K562 (cell line): ENCODE measurements around the gene DGCR8. TPM values are rescaled to one million over a fixed set of nuclear protein-coding genes. Genes with fewer than 3 reads are reported as not detected.

ENCODE experiments used
- CBX8 ChIP-seq: fragments of 200-600 bp; sonication (generic); IDR thresholded peaks from 2 replicates; pipeline ENCODE4 v1.6.1; 2012; ENCODE audit warnings: borderline replicate concordance, mixed run types, low read depth, mild to moderate bottlenecking, moderate library complexity, mixed read lengths, low read length, control low read depth, inconsistent platforms; ENCODE audit not compliant: poor library complexity, severe bottlenecking; ENCODE audit errors: extremely low read depth
- CHD1 ChIP-seq: fragments of 200-600 bp; sonication (generic); IDR thresholded peaks from one replicate; pipeline ENCODE4 v1.6.1; 2012; ENCODE audit warnings: mild to moderate bottlenecking, moderate library complexity, low read length, inconsistent platforms
- CTCF ChIP-seq, 3 experiments: IDR thresholded peaks in 2 of 3; conservative IDR thresholded peaks in 1 of 3; 2 replicates each; pipeline ENCODE4 v1.5.1; 2011 to 2012; ENCODE audit warnings: low read length in 3 of 3, mild to moderate bottlenecking in 3 of 3, control low read depth in 2 of 3, improper control_type of control experiment in 1 of 3, inconsistent platforms in 1 of 3, low read depth in 1 of 3, mixed read lengths in 1 of 3, moderate library complexity in 1 of 3; ENCODE audit not compliant: insufficient read depth in 2 of 3
- ELK1 ChIP-seq: sonication (generic); formaldehyde crosslinking; IDR thresholded peaks from 2 replicates; pipeline ENCODE4 v1.8.1; 2022; ENCODE audit warnings: missing genetic modification reagents
- HES1 ChIP-seq: fragments of 450-650 bp; IDR thresholded peaks from 2 replicates; pipeline ENCODE4 v1.6.1; 2016; ENCODE audit warnings: low read depth, mild to moderate bottlenecking, moderate library complexity
- HOMEZ ChIP-seq: fragments of 250-450 bp; sonication (Bioruptor Pico); IDR thresholded peaks from 2 replicates; pipeline ENCODE4 v1.4.0; 2020; ENCODE audit warnings: mild to moderate bottlenecking, moderate library complexity
- MAFK ChIP-seq: IDR thresholded peaks from 2 replicates; pipeline ENCODE4 v1.6.1; 2011; ENCODE audit warnings: low read length, improper control_type of control experiment
- NFIX ChIP-seq: fragments of 250-450 bp; sonication (Bioruptor Pico); IDR thresholded peaks from 2 replicates; pipeline ENCODE4 v1.4.0; 2020; ENCODE audit warnings: low read depth, mild to moderate bottlenecking, moderate library complexity
- PHB2 ChIP-seq: fragments of 450-650 bp; IDR thresholded peaks from 2 replicates; pipeline ENCODE4 v1.6.1; 2017; ENCODE audit warnings: low read depth
- POLR2A ChIP-seq: fragments of 450-650 bp; conservative IDR thresholded peaks from 2 replicates; pipeline ENCODE4 v1.6.1; 2016
- POLR2AphosphoS2 ChIP-seq: IDR thresholded peaks from 2 replicates; pipeline ENCODE4 v1.6.1; 2012; ENCODE audit warnings: low read length, improper control_type of control experiment
- SREBF1 ChIP-seq: fragments of 150-350 bp; IDR thresholded peaks from 2 replicates; pipeline ENCODE4 v1.6.1; 2014; ENCODE audit warnings: antibody characterized with exemption, low read depth, low read length, borderline replicate concordance
- ZFP1 ChIP-seq: fragments of 450-650 bp; formaldehyde crosslinking; IDR thresholded peaks from 2 replicates; pipeline ENCODE4 v1.4.0; 2020; ENCODE audit warnings: mild to moderate bottlenecking, mixed read lengths
- ZNF316 ChIP-seq: fragments of 450-650 bp; IDR thresholded peaks from 2 replicates; pipeline ENCODE4 v1.6.1; 2016
- ZNF347 ChIP-seq: fragments of 450-650 bp; formaldehyde crosslinking; IDR thresholded peaks from 2 replicates; pipeline ENCODE4 v1.4.0; 2020; ENCODE audit warnings: low read depth, mild to moderate bottlenecking, moderate library complexity
- ZNF655 ChIP-seq: fragments of 250-450 bp; sonication (Bioruptor Pico); IDR thresholded peaks from 2 replicates; pipeline ENCODE4 v1.5.0; 2021
- ZNF668 ChIP-seq: fragments of 250-450 bp; sonication (Bioruptor Pico); IDR thresholded peaks from 2 replicates; pipeline ENCODE4 v1.8.0; 2022; ENCODE audit warnings: mild to moderate bottlenecking, inconsistent platforms
- ZNF740 ChIP-seq, 3 experiments: fragments of 200-800 bp in 1 of 3; sonication (Bioruptor generic) in 1 of 3; sonication (generic) in 1 of 3; formaldehyde crosslinking in 1 of 3; IDR thresholded peaks; 2 replicates each; pipeline versions ENCODE4 v1.6.1 to v1.8.0; 2016 to 2022; ENCODE audit warnings: mild to moderate bottlenecking in 2 of 3, missing compliant biosample characterization in 2 of 3, missing genetic modification characterization in 2 of 3, missing genetic modification reagents in 1 of 3
- polyA plus RNA-seq, 8 experiments: library from polyadenylated mRNA; depleted of rRNA in 4 of 8; stranded (reverse) in 5 of 8; unstranded in 3 of 8; fragments of >200 nt; fragmentation: Nextera tagmentation in 2 of 8; fragmentation: Illumina TruSeq in 1 of 8; extraction: Ambion mirVana in 2 of 8; extraction: Trizol in 1 of 8; gene quantifications; 2 replicates each; pipeline versions ENCODE4 v1.2.1 to v1.2.3, GENCODE V29; 2011 to 2014; ENCODE audit warnings: inconsistent platforms in 1 of 8, missing spikeins in 1 of 8
- total RNA-seq, 7 experiments: library from RNA; depleted of rRNA in 6 of 7; stranded (reverse); fragments of >200 nt in 6 of 7; fragmentation: Illumina TruSeq in 2 of 7; extraction: Trizol in 2 of 7; gene quantifications; 2 replicates each; pipeline versions ENCODE4 v1.2.1 to v1.2.3, GENCODE V29; 2011 to 2021; ENCODE audit warnings: low replicate concordance in 1 of 7

DGCR8 gene
- total and polyA plus RNA-seq, 9 of the 15 experiments (the other 6 are each of a cell fraction or from before 2014, with no cell fraction given) = 5.9 to 144 (median 80.1) TPM

GRCh38 chr22:20116376-20116950 is 36.4 kb downstream of the DGCR8 start (continued):
- no peak for TF ChIP-seq ZNF655 (CRISPR knock-in tag)
- TF ChIP-seq MAFK = no peak
- TF ChIP-seq HES1 = no peak
- 0 out of 2 replicates have a peak, but pooled peaks have one; percentile 24 for TF ChIP-seq ZNF347
- TF ChIP-seq NFIX = 0 out of 2 replicates have a peak, but pooled peaks have one; percentile 12
- peak in 1 of 3 experiments; percentile 23; a peak in 3 of 6 replicates for TF ChIP-seq CTCF (IDR thresholded peaks at IDR 0.05 in 2 of 3, conservative IDR thresholded peaks at IDR 0.05 in 1 of 3; ENCODE audit: insufficient read depth in 2 of 3, low read depth in 1 of 3, low read length in 3 of 3)
- no peak for TF ChIP-seq SREBF1
- TF ChIP-seq ZFP1 (CRISPR knock-in tag) = peak; percentile 66; the same call in 1 of the 2 replicates
- no peak for TF ChIP-seq ELK1 (CRISPR knock-in tag)
- 0 out of 2 replicates have a peak, but pooled peaks have one; percentile 1 for TF ChIP-seq POLR2A
- TF ChIP-seq CBX8 = no peak
- peak; percentile 62; the same call in 1 of the 2 replicates for TF ChIP-seq PHB2
- TF ChIP-seq ZNF740 (CRISPR knock-in tag; IDR thresholded peaks at IDR 0.05) = no peak
- TF ChIP-seq ZNF740 (tag; IDR thresholded peaks at IDR 0.05) = no peak
- no peak for TF ChIP-seq POLR2AphosphoS2
- peak; percentile 47; the same call in 1 of the 2 replicates for TF ChIP-seq HOMEZ (CRISPR knock-in tag)
- no peak for TF ChIP-seq ZNF668
- peak; percentile 77 for TF ChIP-seq CHD1
- 0 out of 2 replicates have a peak, but pooled peaks have one; percentile 1 for TF ChIP-seq ZNF316
